DOHH2 (cell line): ENCODE data around the gene RXFP4.
"Not testable (repeated sequence)": the region's sequence is repeated elsewhere in the genome, so short reads cannot be mapped to it uniquely, and the experiment has no call there.

Experiments used
- CTCF ChIP-seq: fragments of 200-600 bp; sonication (generic); IDR thresholded peaks from one replicate; pipeline ENCODE4 v1.5.1; 2014; ENCODE audit warnings: antibody characterized with exemption, mild to moderate bottlenecking, low read depth, low read length; ENCODE audit not compliant: poor library complexity, severe bottlenecking
- EZH2phosphoT487 ChIP-seq: fragments of 200-600 bp; sonication (generic); IDR thresholded peaks from 2 replicates; pipeline ENCODE4 v1.6.1; 2017; ENCODE audit warnings: borderline replicate concordance, mild to moderate bottlenecking, antibody characterized with exemption, low read length, moderate library complexity, mixed read lengths

- TF ChIP-seq CTCF, EZH2phosphoT487: not testable (repeated sequence)
Measured at GRCh38 chr1:155896476-155896875, 45.0 kb upstream of the RXFP4 start.
